PFSK-1 (cell line): ENCODE data around the gene LDB2.

Source experiments
- FOXP2 ChIP-seq: optimal IDR thresholded peaks from 2 replicates; pipeline ENCODE3; 2011; ENCODE audit warnings: borderline replicate concordance, control low read depth, inconsistent platforms; ENCODE audit not compliant: insufficient read depth; ENCODE audit errors: extremely low read length, extremely low read depth
- POLR2AphosphoS5 ChIP-seq: IDR thresholded peaks from 2 replicates; pipeline ENCODE4 v1.6.1; 2012; ENCODE audit warnings: low read depth, mild to moderate bottlenecking, control low read depth, low read length, moderate library complexity
- SIN3A ChIP-seq: IDR thresholded peaks from 2 replicates; pipeline ENCODE4 v1.6.1; 2012; ENCODE audit warnings: mild to moderate bottlenecking, low read length, moderate library complexity, borderline replicate concordance; ENCODE audit not compliant: insufficient read depth
- TAF1 ChIP-seq: IDR thresholded peaks from 2 replicates; pipeline ENCODE4 v1.6.1; 2012; ENCODE audit warnings: low read length, control low read depth, borderline replicate concordance; ENCODE audit not compliant: insufficient read depth
- TF ChIP-seq, protein P1 (sequence below), 2 experiments: IDR thresholded peaks; 2 replicates each; pipeline versions ENCODE4 v1.6.1 to v1.8.0; 2011 to 2012; ENCODE audit warnings: low read depth in 2 of 2, low read length in 2 of 2, control low read depth in 1 of 2, inconsistent platforms in 1 of 2, mild to moderate bottlenecking in 1 of 2, moderate library complexity in 1 of 2; ENCODE audit not compliant: insufficient read depth in 1 of 2

The LDB2 gene

DNA sequence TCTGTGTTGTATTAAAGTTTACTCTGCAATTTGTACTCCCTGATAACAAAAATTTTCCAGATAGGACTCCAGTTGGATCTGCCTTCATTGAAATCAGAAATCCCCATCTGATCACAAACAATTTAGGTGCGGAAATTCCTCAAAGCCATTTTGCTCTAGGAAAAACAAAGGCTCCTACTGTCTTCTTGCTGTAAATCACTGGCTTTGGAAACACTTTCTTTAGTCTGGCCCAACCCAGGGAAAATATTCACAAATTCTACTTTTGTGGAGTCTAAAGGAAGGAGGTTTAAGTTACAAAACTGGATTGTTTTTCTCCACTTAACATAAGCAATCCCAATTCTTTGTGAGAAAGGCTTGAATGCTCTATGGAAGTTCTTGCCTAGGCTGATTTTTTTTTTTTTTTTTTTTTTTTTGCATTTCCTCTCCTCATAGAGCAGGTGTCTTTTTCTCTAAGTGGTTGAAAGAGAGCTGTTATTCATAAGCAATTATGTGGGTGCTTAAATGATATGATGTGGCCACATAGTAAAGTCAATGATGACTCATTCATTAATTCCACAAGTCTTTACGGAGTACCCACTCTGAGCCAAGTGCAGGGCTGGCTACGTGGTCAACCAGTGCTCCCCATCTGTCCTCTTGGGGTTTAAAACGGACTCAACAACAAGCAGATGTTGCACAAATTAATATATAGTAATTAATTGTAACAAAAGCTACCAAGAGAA, 261.4 kb downstream of the LDB2 start:
- TF ChIP-seq POLR2AphosphoS5 (no peak), SIN3A (no peak), FOXP2 (no peak), TAF1 (no peak)
- TF ChIP-seq, protein P1, sequence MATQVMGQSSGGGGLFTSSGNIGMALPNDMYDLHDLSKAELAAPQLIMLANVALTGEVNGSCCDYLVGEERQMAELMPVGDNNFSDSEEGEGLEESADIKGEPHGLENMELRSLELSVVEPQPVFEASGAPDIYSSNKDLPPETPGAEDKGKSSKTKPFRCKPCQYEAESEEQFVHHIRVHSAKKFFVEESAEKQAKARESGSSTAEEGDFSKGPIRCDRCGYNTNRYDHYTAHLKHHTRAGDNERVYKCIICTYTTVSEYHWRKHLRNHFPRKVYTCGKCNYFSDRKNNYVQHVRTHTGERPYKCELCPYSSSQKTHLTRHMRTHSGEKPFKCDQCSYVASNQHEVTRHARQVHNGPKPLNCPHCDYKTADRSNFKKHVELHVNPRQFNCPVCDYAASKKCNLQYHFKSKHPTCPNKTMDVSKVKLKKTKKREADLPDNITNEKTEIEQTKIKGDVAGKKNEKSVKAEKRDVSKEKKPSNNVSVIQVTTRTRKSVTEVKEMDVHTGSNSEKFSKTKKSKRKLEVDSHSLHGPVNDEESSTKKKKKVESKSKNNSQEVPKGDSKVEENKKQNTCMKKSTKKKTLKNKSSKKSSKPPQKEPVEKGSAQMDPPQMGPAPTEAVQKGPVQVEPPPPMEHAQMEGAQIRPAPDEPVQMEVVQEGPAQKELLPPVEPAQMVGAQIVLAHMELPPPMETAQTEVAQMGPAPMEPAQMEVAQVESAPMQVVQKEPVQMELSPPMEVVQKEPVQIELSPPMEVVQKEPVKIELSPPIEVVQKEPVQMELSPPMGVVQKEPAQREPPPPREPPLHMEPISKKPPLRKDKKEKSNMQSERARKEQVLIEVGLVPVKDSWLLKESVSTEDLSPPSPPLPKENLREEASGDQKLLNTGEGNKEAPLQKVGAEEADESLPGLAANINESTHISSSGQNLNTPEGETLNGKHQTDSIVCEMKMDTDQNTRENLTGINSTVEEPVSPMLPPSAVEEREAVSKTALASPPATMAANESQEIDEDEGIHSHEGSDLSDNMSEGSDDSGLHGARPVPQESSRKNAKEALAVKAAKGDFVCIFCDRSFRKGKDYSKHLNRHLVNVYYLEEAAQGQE (IDR thresholded peaks at IDR 0.05; ENCODE audit: insufficient read depth in 1 of 2, low read depth in 2 of 2, low read length in 2 of 2): no peak

DNA sequence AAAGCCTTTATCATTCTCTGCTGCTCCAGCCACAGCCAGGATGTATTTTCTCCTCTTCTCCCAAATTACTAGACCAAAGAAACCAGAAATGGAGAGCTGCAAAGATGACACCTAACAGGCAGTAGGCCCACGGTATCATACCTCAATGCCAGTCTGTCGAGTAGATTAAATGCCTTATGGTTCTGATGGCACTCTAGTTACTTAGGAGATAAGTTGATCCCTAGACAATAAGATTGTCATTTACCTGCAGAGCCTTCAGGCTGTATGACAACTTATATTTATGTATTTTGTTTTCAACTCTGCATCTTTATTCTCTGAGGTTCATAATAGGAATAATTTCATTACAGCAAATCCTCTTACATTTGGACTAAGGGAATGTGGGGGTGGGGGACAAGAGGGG, 262.1 kb downstream of the LDB2 start:
- no peak for TF ChIP-seq POLR2AphosphoS5
- TF ChIP-seq TAF1: no peak
- no peak for TF ChIP-seq FOXP2
- TF ChIP-seq SIN3A: no peak
- TF ChIP-seq, protein P1 (IDR thresholded peaks at IDR 0.05; ENCODE audit: insufficient read depth in 1 of 2, low read depth in 2 of 2, low read length in 2 of 2): no peak

DNA sequence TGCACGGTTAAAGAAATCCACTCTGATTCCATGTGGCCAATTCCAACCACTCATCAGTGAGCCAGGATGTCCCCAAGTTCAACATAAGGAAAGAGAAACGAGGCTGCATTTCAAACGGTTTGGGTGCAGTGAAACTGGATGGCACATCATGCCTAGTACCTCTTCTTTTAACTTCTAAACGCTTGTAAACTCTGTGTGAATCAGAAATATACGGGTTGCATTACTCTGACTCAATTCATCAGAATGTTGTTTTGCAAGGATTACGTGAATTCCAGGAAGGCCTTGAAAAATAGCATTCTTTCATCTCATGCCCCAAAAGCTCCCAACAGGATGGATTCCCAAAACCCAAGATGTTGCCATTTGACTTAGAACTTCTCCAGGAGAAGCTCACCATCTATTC, 270.4 kb downstream of the LDB2 start:
- TF ChIP-seq, protein P1 (IDR thresholded peaks at IDR 0.05; ENCODE audit: insufficient read depth in 1 of 2, low read depth in 2 of 2, low read length in 2 of 2): no peak
- no peak for TF ChIP-seq POLR2AphosphoS5
- no peak for TF ChIP-seq TAF1
- no peak for TF ChIP-seq FOXP2
- no peak for TF ChIP-seq SIN3A

DNA sequence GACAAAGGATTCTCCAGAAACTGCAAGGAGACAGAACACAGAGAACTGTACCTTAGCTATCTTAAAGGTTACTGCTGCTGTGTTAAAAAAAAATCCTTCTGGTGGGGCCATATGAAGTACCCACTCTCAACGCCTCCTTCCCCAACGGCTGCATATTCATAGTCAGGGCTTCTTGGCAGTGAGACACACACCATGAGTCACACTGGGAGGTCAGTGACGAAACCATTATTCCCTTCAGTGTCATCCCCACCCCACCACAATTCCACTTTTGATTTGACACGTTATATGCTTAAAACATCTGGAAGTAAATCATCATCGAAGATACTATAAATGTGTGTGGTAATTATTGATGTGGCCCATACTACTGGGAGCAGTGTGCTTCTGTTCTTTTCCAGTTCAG, 271.5 kb downstream of the LDB2 start:
- TF ChIP-seq TAF1 (no peak), POLR2AphosphoS5 (no peak), SIN3A (no peak)

DNA sequence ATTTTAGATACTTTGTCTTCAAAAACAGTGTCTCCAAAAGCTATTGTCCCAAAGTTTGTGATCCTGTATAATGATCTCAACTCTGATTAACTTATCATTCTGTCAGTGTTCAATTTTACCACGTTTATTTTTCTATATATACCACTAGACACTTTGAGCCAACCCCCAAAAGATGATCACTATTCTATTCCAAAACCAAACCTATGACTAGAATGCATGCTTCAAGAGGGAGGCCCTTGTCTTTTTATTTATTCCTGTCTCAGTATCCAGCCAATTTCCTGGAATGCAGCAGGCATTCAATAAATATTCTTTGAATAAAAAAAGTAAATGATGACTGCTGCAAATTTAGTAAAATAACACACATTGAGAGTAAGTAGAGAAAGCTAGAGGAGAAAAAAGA, 275.6 kb downstream of the LDB2 start:
- TF ChIP-seq POLR2AphosphoS5: no peak
- no peak for TF ChIP-seq SIN3A
- no peak for TF ChIP-seq FOXP2
- no peak for TF ChIP-seq TAF1
- TF ChIP-seq, protein P1 (IDR thresholded peaks at IDR 0.05; ENCODE audit: insufficient read depth in 1 of 2, low read depth in 2 of 2, low read length in 2 of 2): no peak
